Endometrium (tissue), 2 donors: Measurements from ENCODE around the gene ETFB.

ENCODE experiments used
- FAIRE-seq: peaks from 2 replicates; lab custom pipeline; 2012; peaks lifted over from hg19 to GRCh38; lab: Jason Lieb, UNC
- donor health status: control.
- donor health status: control.

ETFB gene

GRCh38 chr19:51351266-51351990 is 14.8 kb downstream of the ETFB start:
- no peak for FAIRE-seq

DNA sequence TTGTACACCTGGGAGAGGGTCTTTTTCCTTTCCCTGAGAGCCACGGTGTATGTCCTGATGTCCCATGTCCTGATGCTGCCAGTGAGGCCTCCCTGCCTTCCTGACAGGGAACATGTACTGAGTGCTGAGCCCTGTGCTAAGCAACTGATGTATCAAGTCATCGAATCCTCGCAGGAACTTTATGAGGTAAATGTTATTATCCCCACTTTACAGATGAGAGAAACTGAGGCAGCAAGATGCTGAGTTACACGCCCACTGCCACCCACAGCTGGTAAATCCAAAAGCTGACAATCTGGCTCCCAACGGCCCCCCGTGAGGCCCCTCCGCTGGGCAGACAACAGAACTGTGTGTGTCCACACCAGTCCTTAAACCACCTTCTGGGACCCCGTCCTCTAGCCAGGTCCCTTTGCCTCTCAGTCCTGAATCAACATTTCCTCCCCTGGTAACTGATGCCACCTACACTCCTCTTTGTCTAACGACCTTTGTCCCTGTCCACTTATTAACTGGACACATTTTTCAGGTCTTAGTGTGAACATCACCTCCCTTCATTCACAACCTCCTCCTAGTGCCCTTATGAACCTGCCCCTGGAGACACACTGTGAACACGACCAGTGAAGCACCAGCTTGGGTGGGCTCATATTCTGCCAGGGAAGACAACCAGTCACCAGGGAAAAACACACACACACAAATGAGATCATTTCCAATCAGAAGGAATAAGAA is 18.8 kb downstream of the ETFB start:
- no peak for FAIRE-seq

DNA sequence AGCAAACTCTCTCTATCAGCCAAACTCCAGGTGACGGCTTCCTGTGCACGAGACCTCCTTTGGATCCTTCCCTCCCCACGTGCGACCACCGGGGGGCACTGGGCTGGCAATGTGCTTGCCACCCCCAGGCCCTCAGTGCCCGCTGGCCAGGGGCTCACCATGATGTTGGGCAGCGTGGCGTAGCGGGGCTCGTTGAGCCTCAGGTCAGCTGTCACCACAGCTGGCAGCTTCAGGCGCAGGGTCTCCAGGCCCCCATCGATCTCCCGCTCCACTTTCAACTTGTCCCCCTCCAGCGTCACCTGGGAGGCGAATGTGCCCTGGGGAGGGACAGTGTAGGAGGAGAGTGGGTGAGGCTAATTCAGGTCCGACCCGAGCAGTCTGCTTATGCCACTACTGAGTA is 19.4 kb downstream of the ETFB start:
- FAIRE-seq = no peak

DNA sequence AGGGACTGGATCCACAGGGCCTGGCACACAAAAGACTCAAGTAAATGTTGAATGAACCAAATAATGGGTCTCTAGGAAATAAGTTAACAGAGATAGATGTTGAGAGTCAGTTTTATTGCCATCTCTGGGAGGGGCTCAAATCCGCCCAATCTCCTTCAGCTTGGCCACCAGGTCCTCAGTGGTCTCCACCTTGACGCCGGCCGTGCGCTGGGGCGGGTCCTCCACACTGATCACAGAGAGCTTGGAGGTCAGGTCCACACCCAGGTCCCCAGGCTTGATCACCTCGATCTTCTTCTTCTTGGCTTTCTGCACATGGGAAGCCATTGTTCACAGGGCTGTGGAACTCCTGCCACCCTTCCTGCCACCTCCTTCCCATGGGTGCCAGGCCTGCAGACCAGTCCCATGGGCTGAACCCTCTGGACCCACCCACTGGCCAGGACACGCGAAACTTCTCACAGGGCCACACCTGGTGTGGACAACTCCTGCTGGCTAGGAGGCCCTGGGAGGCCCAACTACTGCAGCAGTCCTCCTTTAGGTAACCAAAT is 21.0 kb downstream of the ETFB start:
- no peak for FAIRE-seq

GRCh38 chr19:51342631-51343569 is 23.3 kb downstream of the ETFB start:
- FAIRE-seq = no peak

DNA sequence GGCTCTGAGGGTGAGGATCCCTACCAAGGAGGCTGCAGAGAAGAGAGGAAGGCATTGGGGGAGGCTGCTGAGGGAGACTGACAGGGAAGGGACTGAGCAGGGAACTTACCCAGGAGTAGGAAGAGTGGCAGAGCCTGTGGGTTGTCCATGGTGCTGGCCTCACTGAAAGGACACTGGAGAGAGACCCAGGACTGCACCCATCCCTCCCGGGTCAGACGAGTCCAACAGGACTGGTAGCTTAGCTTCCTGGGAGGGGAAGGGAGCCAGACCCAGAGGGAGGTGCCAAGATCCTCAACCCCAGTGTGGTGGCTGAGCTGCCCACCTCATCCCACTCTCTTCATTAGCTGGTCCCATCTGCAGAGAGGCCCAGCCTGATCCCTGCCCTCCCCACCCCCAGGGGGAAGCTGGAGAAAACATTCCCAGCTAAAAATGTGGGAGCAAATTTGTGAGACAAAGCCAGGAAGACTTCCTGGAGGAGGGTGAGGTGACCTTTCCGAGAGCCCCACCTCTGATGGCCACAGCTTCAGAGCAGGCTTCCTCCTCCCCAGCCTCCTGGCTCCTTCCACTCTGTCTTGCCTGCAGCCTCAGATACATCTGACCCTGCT is 24.1 kb downstream of the ETFB start, which contains the start of gene VSIG10L:
TSS of gene VSIG10L (minus strand) at position 164 of the 605 bp plus-strand sequence. CDS start at position 149, 15 bp downstream.
- no peak for FAIRE-seq

- no peak for FAIRE-seq
These were observed 25.1 kb downstream of the ETFB start for GRCh38 chr19:51341066-51341465.

DNA sequence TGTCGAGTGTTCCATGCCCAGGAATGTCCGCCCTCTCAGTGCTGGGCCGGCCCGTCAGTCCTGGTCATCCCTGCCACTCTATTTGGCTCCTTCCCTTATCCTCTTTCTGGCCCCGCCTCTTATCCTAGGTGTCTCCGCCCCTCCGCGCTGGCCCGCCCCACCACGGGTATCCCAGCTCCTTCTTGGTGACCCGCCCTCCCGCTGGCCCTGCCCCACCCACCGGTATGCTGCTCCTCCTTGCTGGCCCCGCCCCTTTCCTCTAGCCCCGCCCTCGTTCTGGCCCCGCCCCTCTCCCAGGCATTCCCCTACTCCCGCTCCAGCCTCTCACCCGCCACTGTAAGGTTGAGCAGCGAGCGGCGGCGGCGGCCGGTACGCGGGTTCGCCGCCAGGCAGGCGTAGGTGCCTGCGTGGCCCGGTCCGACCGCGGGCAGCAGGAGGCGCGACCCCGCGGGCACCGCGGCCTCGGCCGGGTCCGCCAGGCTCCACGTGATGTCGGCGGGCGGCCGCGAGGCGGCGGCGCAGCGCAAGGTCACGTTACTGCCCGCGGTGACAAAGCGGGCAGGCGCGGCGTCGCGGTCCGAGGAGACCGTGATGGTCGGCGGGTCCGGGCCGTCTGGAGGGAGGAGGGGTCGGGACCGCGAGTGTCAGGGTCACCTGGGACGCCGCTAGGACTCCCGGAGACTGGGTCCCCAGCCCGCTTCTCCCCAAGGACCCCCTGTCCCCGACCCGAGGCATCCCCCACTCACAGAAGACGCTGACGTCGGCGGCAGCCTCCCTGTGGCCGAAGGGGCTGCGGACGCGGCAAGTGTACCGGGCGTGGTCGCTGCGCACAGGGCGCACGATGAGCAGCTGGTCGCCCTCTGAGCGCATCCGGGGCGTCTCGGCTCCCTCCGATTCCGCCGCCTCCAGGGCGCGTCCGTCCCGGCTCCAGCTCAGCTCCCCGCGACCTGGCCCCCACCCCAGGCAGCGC is 26.2 kb downstream of the ETFB start:
- FAIRE-seq = no peak

DNA sequence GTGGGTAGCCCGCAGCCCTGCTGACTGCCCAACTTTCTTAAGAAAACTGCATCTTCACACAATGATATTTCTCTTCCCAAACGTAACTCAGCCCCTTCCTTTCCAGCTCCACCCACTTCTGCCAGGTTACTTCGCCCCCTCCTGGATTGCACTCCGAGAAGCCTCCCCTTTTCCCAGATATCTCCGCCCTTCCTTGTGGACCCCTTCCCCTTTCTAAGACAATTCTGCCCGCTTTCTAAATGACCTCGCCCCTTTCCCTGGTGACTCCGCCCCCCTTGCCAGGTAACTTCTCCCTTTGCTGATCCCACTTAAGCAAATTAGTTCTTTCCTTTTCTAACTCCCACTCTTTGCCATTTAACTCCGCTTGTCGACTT is 26.9 kb downstream of the ETFB start:
- no peak for FAIRE-seq

GRCh38 chr19:51338563-51339312 is 27.4 kb downstream of the ETFB start:
- no peak for FAIRE-seq

GRCh38 chr19:51337861-51338562 is 28.2 kb downstream of the ETFB start:
- FAIRE-seq = no peak

- FAIRE-seq = no peak
These were observed 28.9 kb downstream of the ETFB start for GRCh38 chr19:51337141-51337860.

DNA sequence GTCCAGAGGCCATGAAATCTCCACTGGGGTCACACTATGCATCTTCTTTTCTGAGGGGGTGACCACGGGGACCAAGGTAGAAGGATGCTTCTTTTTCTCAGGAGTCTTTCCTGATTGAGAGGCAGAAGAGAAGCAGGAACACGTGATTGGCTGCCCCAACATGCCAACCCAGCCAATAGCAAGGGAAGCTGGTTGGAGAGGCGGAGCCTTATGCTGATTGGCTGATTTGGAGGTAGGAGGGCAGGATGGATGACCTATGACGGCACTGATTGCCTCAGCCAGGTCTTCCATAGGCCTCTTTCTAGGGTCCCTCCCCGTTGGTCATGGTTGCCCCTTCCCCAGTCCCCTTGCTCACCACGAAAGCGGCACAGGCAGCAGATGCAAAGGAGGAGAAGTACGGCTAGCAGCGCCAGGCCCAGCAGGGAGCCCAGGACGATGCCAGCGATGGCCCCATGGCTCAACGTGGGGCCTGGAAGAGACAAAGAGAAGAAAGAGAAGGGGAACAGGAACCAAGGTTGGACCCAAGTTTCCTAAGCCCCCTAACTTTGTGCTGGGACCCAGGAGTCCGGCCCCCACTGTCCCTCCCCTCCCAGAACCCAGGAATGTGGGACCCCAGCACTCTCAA is 32.2 kb downstream of the ETFB start:
- FAIRE-seq = no peak

- FAIRE-seq = no peak
These were observed 34.5 kb downstream of the ETFB start for GRCh38 chr19:51331716-51332115.

DNA sequence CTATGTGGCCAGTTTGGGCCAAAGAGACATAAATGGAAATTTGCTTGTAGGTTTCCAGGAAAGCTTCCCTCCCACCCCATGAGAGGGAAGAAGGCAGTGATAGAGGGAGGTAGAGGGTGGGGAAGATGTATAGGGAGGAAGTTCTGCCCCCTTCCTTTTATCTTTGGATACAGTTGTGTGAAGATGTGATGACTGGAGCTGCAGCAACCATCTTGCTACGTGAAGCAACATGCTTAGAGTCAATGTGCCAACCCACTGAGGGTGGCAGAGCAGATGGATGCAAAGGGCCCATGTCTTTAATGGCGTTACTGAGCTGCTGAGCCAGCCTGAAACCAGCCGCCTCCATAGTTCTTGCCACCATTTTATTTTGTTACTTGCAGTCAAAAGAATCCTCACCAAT is 35.0 kb downstream of the ETFB start:
- FAIRE-seq = no peak

DNA sequence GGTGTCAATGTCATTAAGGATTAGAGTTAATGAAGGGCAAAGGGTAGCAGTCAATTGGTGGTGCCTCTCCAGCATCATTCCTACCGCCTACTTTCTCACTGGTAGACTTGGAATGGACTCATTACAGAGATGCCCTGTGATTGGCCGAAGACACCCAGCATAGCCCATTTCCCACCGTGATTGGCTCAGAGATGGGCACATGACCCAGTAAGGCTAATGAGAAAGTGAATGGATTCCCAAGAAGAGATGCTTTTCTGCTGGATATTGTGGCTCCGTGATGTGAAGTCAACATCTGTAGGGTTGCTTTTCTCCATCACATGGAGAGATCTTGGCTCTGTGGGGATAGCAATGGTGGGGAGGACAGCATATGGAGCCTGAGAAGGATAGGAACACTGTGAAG is 35.8 kb downstream of the ETFB start:
- FAIRE-seq = no peak

DNA sequence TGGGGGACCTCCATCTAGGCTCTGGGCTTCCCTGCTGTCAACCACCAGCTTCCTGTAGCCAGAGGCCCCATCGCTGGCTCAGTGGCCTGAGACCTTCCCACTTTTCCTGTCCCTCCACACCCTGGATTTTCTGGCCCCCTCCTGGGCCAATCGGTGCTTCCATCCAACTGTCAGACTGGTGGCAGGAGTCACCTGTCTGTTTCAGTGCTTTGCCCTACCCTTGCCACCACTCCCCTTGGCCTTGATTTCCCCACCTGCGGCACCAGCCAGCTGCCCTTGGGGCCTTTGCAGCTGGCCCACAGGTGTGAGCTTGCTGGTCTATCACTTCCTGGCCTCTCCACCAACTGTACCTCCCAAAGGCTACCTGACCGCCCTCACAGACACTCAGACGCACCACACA is 36.8 kb downstream of the ETFB start:
- FAIRE-seq = no peak
